HepG2 (cell line): ENCODE measurements around the gene KLHL7. TPM values are rescaled to one million over a fixed set of nuclear protein-coding genes. Genes with fewer than 3 reads are reported as not detected.
A peak's percentile ranks its signal among the peaks of the same experiment; 100 is the strongest.

Source experiments
- DMAP1 ChIP-seq: IDR thresholded peaks from 2 replicates; pipeline ENCODE4 v1.6.1; 2016
- ETV5 ChIP-seq: IDR thresholded peaks from 2 replicates; pipeline ENCODE4 v1.6.1; 2018; ENCODE audit warnings: missing biosample characterization, missing genetic modification reagents, inconsistent platforms, borderline replicate concordance
- HIVEP1 ChIP-seq: sonication (generic); formaldehyde crosslinking; IDR thresholded peaks from 2 replicates; pipeline ENCODE4 v1.4.0; 2020; ENCODE audit warnings: mild to moderate bottlenecking, missing genetic modification reagents
- MTA1 ChIP-seq: sonication (generic); formaldehyde crosslinking; IDR thresholded peaks from 2 replicates; pipeline ENCODE4 v1.4.0; 2020; ENCODE audit warnings: missing genetic modification reagents, mild to moderate bottlenecking, borderline replicate concordance
- NKX3-1 ChIP-seq: sonication (generic); formaldehyde crosslinking; IDR thresholded peaks from 2 replicates; pipeline ENCODE4 v1.5.0; 2020; ENCODE audit warnings: missing genetic modification reagents
- NR2F2 ChIP-seq: IDR thresholded peaks from 2 replicates; pipeline ENCODE4 v1.6.1; 2012; ENCODE audit warnings: low read depth, inconsistent platforms, borderline replicate concordance
- PLRG1 ChIP-seq: fragments of 450-650 bp; conservative IDR thresholded peaks from 2 replicates; pipeline ENCODE4 v1.6.1; 2016
- PPARG ChIP-seq: conservative IDR thresholded peaks from 2 replicates; pipeline ENCODE4 v1.6.1; 2016; ENCODE audit warnings: missing biosample characterization, missing genetic modification reagents
- SCMH1 ChIP-seq: sonication (generic); formaldehyde crosslinking; IDR thresholded peaks from 2 replicates; pipeline ENCODE4 v1.9.0; 2021; ENCODE audit warnings: missing genetic modification reagents, mild to moderate bottlenecking, borderline replicate concordance
- SOX5 ChIP-seq: IDR thresholded peaks from 2 replicates; pipeline ENCODE4 v1.6.1; 2016; ENCODE audit warnings: borderline replicate concordance
- ZBTB20 ChIP-seq: sonication (generic); formaldehyde crosslinking; IDR thresholded peaks from 2 replicates; pipeline ENCODE4 v1.8.1; 2023; ENCODE audit warnings: missing genetic modification reagents, low read depth, mild to moderate bottlenecking, borderline replicate concordance
- ZBTB3 ChIP-seq: sonication (generic); formaldehyde crosslinking; IDR thresholded peaks from 2 replicates; pipeline ENCODE4 v1.4.0; 2020; ENCODE audit warnings: low read depth, mild to moderate bottlenecking, moderate library complexity, missing genetic modification reagents, borderline replicate concordance
- ZMYM2 ChIP-seq: sonication (generic); formaldehyde crosslinking; IDR thresholded peaks from 2 replicates; pipeline ENCODE4 v1.8.0; 2022; ENCODE audit warnings: mild to moderate bottlenecking, missing genetic modification reagents
- ZNF18 ChIP-seq: sonication (generic); formaldehyde crosslinking; IDR thresholded peaks from 2 replicates; pipeline ENCODE4 v1.8.0; 2022; ENCODE audit warnings: mild to moderate bottlenecking, missing genetic modification reagents; ENCODE audit not compliant: insufficient replicate concordance
- ZNF20 ChIP-seq: sonication (generic); formaldehyde crosslinking; IDR thresholded peaks from 2 replicates; pipeline ENCODE4 v1.4.0; 2020; ENCODE audit warnings: mild to moderate bottlenecking, moderate library complexity, missing genetic modification reagents
- ZNF543 ChIP-seq: sonication (generic); formaldehyde crosslinking; IDR thresholded peaks from 2 replicates; pipeline ENCODE4 v1.4.0; 2020; ENCODE audit warnings: mild to moderate bottlenecking, missing genetic modification reagents
- ZNF614 ChIP-seq: IDR thresholded peaks from 2 replicates; pipeline ENCODE4 v1.6.1; 2018; ENCODE audit warnings: missing biosample characterization, missing genetic modification reagents, inconsistent platforms, borderline replicate concordance
- ZNF709 ChIP-seq: sonication (generic); formaldehyde crosslinking; IDR thresholded peaks from 2 replicates; pipeline ENCODE4 v1.5.0; 2020; ENCODE audit warnings: mild to moderate bottlenecking, missing genetic modification reagents
- ZNF710 ChIP-seq: sonication (generic); formaldehyde crosslinking; IDR thresholded peaks from 2 replicates; pipeline ENCODE4 v1.5.0; 2020; ENCODE audit warnings: mild to moderate bottlenecking, missing genetic modification reagents, borderline replicate concordance
- ZNF737 ChIP-seq: sonication (generic); formaldehyde crosslinking; IDR thresholded peaks from 2 replicates; pipeline ENCODE4 v1.5.0; 2020; ENCODE audit warnings: missing genetic modification reagents, mild to moderate bottlenecking, borderline replicate concordance
- polyA plus RNA-seq, 8 experiments: library from polyadenylated mRNA; depleted of rRNA in 3 of 8; stranded (reverse) in 7 of 8; unstranded in 1 of 8; fragments of >200 nt; fragmentation: Illumina TruSeq in 4 of 8; extraction: Trizol in 4 of 8; gene quantifications; 2 replicates each; pipeline versions ENCODE4 v1.2.1 to v1.2.3, GENCODE V29; 2011 to 2016; ENCODE audit warnings: low read depth in 4 of 8, missing spikeins in 1 of 8, mixed read lengths in 1 of 8; ENCODE audit not compliant: insufficient read depth in 1 of 8
- total RNA-seq, 5 experiments: library from RNA; depleted of rRNA; stranded (reverse); fragments of >200 nt; fragmentation: Illumina TruSeq; extraction: Trizol; gene quantifications; 2 replicates each; pipeline ENCODE4 v1.2.3, GENCODE V29; 2016; ENCODE audit warnings: low read depth in 1 of 5
- TF ChIP-seq, protein P1 (sequence below): sonication (generic); formaldehyde crosslinking; IDR thresholded peaks from 2 replicates; pipeline ENCODE4 v1.8.0; 2022; ENCODE audit warnings: missing genetic modification reagents, mild to moderate bottlenecking, borderline replicate concordance
- TF ChIP-seq, protein P2 (sequence below): sonication (generic); formaldehyde crosslinking; IDR thresholded peaks from 2 replicates; pipeline ENCODE4 v1.4.0; 2020; ENCODE audit warnings: low read depth, mild to moderate bottlenecking, missing genetic modification reagents
- TF ChIP-seq, protein P3 (sequence below): sonication (generic); formaldehyde crosslinking; IDR thresholded peaks from 2 replicates; pipeline ENCODE4 v1.5.0; 2020; ENCODE audit warnings: missing genetic modification reagents

KLHL7 gene
- total and polyA plus RNA-seq, 2 of the 13 experiments (the other 11 are each of a cell fraction or from before 2014, with no cell fraction given) = 16.2 to 34.4 TPM

DNA sequence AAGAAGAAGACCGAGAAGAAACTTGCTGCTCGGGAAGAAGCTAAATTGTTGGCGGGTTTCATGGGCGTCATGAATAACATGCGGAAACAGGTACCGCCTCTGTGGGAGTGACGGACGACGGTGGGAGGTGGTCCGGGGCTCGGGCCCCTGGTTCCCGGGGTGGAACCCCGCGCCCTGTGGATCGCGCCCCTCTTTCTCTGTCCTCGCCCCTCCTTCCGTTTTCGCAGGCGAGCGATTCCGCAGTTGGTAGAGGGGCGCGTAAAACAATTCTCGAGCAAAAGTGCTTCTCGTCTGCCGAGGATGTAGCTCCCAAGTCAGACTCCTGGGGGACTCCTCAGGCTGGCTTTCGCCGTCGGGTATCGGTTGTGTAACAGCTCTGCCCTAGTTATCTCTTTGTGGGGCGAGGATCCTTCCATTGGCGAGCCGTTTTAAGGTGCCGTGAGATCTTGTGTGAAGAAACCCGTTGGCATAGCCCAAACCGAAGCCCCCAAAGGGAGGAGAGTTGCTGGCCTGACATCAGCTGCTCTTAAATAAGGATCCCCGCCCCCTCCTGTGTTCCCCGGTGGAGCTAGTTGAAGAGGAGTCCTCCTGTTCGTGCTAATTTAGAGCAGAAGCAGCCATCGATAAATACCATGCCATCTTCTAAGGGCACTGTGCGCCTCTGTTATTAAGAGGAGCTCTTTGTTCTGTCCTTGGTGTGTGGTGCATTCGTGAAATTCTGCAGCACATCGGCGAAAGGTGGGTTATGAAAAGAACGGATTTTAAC is 655 bp downstream of the KLHL7 start (continued):
- TF ChIP-seq SCMH1 (CRISPR knock-in tag) = no peak
- TF ChIP-seq PPARG = no peak
- TF ChIP-seq ZNF20 = no peak
- TF ChIP-seq, protein P1, sequence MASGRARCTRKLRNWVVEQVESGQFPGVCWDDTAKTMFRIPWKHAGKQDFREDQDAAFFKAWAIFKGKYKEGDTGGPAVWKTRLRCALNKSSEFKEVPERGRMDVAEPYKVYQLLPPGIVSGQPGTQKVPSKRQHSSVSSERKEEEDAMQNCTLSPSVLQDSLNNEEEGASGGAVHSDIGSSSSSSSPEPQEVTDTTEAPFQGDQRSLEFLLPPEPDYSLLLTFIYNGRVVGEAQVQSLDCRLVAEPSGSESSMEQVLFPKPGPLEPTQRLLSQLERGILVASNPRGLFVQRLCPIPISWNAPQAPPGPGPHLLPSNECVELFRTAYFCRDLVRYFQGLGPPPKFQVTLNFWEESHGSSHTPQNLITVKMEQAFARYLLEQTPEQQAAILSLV (CRISPR knock-in tag) = no peak
- no peak for TF ChIP-seq ZBTB3 (CRISPR knock-in tag)
- TF ChIP-seq ZNF737 = no peak
- 0 out of 2 replicates have a peak, but pooled peaks have one; percentile 16 for TF ChIP-seq ZNF710 (CRISPR knock-in tag)
- no peak for TF ChIP-seq NR2F2
- 0 out of 2 replicates have a peak, but pooled peaks have one; percentile 17 for TF ChIP-seq NKX3-1 (CRISPR knock-in tag)
- TF ChIP-seq DMAP1 (CRISPR knock-in tag) = no peak
- TF ChIP-seq MTA1 (CRISPR knock-in tag) = 0 out of 2 replicates have a peak, but pooled peaks have one; percentile 9
- TF ChIP-seq ZBTB20 = no peak
- TF ChIP-seq ETV5 = no peak
- TF ChIP-seq, protein P2, sequence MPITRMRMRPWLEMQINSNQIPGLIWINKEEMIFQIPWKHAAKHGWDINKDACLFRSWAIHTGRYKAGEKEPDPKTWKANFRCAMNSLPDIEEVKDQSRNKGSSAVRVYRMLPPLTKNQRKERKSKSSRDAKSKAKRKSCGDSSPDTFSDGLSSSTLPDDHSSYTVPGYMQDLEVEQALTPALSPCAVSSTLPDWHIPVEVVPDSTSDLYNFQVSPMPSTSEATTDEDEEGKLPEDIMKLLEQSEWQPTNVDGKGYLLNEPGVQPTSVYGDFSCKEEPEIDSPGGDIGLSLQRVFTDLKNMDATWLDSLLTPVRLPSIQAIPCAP = no peak
- no peak for TF ChIP-seq ZNF18 (CRISPR knock-in tag)
- TF ChIP-seq PLRG1 = no peak
- TF ChIP-seq SOX5 (CRISPR knock-in tag) = no peak
- TF ChIP-seq ZNF614 = no peak; the same call in 1 of the 2 replicates
- TF ChIP-seq ZMYM2 (CRISPR knock-in tag) = no peak
- 0 out of 2 replicates have a peak, but pooled peaks have one; percentile 41 for TF ChIP-seq HIVEP1
- TF ChIP-seq ZNF543 (CRISPR knock-in tag) = no peak
- TF ChIP-seq, protein P3, sequence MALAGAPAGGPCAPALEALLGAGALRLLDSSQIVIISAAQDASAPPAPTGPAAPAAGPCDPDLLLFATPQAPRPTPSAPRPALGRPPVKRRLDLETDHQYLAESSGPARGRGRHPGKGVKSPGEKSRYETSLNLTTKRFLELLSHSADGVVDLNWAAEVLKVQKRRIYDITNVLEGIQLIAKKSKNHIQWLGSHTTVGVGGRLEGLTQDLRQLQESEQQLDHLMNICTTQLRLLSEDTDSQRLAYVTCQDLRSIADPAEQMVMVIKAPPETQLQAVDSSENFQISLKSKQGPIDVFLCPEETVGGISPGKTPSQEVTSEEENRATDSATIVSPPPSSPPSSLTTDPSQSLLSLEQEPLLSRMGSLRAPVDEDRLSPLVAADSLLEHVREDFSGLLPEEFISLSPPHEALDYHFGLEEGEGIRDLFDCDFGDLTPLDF = no peak; the same call in 1 of the 2 replicates
- TF ChIP-seq ZNF709 (CRISPR knock-in tag) = peak; percentile 64; the same call in 1 of the 2 replicates
